ENCODE data around the gene CHPF. TPM values are rescaled to one million over a fixed set of nuclear protein-coding genes. Genes with fewer than 3 reads are reported as not detected.

Gene CHPF
- total RNA-seq, 1 experiment from 2014 or later: 81.2 TPM

DNA sequence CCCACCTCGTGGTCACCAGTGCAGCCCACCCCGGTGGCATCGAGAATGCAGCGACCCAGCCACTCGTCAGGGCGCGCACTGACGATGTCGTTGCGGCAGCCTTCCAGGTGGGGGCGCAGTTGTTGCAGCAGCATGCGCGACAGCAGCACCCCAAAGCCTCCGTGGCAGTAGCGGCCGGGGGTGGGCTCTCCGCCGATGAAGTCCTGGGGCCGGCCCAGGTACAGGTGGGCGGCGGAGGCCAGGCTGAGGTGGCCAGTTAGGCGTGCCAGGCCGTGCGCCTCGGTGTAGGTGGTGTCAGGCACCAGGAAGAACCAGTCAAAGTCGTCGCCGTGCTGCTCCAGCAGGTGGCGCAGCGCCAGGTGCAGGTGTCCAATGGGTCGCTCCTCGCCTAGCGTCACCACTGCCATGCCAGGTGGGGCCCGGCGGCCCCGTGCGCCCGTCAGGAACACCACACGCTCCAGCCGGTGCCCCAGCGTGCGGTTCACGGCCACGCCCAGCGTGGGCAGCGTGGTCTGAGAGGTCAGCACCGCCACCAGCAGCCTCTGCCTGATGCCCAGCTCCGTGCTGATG is 1.9 kb downstream of the CHPF start:
- no peaks in the 10 kb centered on the region for H3K9me3 Mint-ChIP-seq (ENCODE audit: unreplicated experiment)
- TF ChIP-seq, protein P1, sequence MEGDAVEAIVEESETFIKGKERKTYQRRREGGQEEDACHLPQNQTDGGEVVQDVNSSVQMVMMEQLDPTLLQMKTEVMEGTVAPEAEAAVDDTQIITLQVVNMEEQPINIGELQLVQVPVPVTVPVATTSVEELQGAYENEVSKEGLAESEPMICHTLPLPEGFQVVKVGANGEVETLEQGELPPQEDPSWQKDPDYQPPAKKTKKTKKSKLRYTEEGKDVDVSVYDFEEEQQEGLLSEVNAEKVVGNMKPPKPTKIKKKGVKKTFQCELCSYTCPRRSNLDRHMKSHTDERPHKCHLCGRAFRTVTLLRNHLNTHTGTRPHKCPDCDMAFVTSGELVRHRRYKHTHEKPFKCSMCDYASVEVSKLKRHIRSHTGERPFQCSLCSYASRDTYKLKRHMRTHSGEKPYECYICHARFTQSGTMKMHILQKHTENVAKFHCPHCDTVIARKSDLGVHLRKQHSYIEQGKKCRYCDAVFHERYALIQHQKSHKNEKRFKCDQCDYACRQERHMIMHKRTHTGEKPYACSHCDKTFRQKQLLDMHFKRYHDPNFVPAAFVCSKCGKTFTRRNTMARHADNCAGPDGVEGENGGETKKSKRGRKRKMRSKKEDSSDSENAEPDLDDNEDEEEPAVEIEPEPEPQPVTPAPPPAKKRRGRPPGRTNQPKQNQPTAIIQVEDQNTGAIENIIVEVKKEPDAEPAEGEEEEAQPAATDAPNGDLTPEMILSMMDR (IDR thresholded peaks at IDR 0.05; ENCODE audit: unreplicated experiment): peak; percentile 99
- H3K27me3 Mint-ChIP-seq (ENCODE audit: insufficient read depth, unreplicated experiment): no peaks in the 10 kb centered on the region
- peak; percentile 87 for DNase-seq (ENCODE audit: unreplicated experiment)
- peaks cover 36% of the 10 kb centered on the region for H3K36me3 Mint-ChIP-seq (ENCODE audit: insufficient read depth, unreplicated experiment)
- peaks cover 12% of the 10 kb centered on the region for H3K4me1 Mint-ChIP-seq (ENCODE audit: insufficient read depth, unreplicated experiment)
- intact Hi-C loops (cut with micrococcal nuclease): loop anchor here (1.0 kb wide), 3 partner anchors 56 to 148 kb away; partner anchors contain the start of gene STK11IP
- ChIA-PET POLR2A (interaction anchor here (0.7 to 4.2 kb wide), 5 partner anchors 30 to 148 kb away, joined by 3 to 55 read pairs (median 7); partner anchors contain the start of gene STK11IP), CTCF (interaction anchor here (0.6 to 4.9 kb wide), 49 partner anchors 9 to 840 kb away, joined by 3 to 50 read pairs (median 4); partner anchors contain the start of gene STK11IP)
- peak overlapping the region; percentile 57 for H3K27ac Mint-ChIP-seq (ENCODE audit: low read depth, unreplicated experiment)
- BruUV-seq (replicated peaks): no TSS peak
- peak overlapping the region; percentile 75 for H3K4me3 Mint-ChIP-seq (ENCODE audit: unreplicated experiment)

DNA sequence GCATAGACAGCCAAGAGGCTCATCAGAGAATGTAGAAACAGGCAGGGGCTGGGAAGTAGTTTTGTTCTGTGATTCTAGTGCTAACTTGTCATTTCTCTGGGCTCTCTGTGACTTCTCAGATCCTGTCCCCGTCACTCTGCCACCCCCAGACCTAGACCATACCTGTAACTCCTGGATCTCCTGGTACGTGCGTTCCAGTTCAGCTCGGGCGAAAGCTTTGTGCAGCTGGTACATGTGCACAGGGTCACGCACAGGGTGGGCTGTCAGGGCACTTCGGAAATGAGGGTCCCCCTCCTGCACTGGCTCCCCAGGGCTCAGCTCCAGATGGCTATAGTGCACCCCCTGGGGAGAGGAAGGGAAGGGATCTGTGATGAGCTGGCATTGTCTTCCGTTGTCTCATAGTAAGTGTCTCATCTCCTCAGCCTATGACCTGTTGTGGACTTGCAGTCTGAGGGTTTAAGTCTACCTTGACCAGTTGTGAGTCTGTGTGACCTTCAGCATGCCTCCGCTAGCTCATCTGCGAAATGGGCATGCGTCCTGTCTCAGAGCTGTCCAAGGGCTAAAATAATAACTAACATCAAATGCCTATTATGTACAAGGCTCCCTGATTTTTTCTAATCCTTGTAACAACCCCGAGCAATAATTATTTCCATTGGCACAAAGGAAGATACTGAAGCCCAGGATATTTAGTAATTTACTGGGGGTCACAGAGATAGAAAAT is 2.7 kb downstream of the CHPF start:
- ChIA-PET POLR2A (interaction anchor here (0.7 to 4.2 kb wide), 3 partner anchors 31 to 149 kb away, joined by 3 to 55 read pairs (median 14); partner anchors contain the start of gene STK11IP), CTCF (interaction anchor here (0.6 to 4.9 kb wide), 38 partner anchors 9 to 347 kb away, joined by 3 to 50 read pairs (median 4); partner anchors contain the start of genes OBSL1 and STK11IP)
- no peaks in the 10 kb centered on the region for H3K9me3 Mint-ChIP-seq (ENCODE audit: unreplicated experiment)
- H3K4me3 Mint-ChIP-seq (ENCODE audit: unreplicated experiment): peak overlapping the region; percentile 75
- BruUV-seq (replicated peaks): no TSS peak
- no peak for DNase-seq (ENCODE audit: unreplicated experiment)
- H3K4me1 Mint-ChIP-seq (ENCODE audit: insufficient read depth, unreplicated experiment): peaks cover 12% of the 10 kb centered on the region
- TF ChIP-seq, protein P1 (IDR thresholded peaks at IDR 0.05; ENCODE audit: unreplicated experiment): no peak
- intact Hi-C loops (cut with micrococcal nuclease): loop anchor here (1.0 kb wide), 3 partner anchors 56 to 148 kb away; partner anchors contain the start of gene STK11IP
- H3K36me3 Mint-ChIP-seq (ENCODE audit: insufficient read depth, unreplicated experiment): peaks cover 36% of the 10 kb centered on the region
- H3K27me3 Mint-ChIP-seq (ENCODE audit: insufficient read depth, unreplicated experiment): no peaks in the 10 kb centered on the region
- no peak overlapping the region for H3K27ac Mint-ChIP-seq (ENCODE audit: low read depth, unreplicated experiment)

DNA sequence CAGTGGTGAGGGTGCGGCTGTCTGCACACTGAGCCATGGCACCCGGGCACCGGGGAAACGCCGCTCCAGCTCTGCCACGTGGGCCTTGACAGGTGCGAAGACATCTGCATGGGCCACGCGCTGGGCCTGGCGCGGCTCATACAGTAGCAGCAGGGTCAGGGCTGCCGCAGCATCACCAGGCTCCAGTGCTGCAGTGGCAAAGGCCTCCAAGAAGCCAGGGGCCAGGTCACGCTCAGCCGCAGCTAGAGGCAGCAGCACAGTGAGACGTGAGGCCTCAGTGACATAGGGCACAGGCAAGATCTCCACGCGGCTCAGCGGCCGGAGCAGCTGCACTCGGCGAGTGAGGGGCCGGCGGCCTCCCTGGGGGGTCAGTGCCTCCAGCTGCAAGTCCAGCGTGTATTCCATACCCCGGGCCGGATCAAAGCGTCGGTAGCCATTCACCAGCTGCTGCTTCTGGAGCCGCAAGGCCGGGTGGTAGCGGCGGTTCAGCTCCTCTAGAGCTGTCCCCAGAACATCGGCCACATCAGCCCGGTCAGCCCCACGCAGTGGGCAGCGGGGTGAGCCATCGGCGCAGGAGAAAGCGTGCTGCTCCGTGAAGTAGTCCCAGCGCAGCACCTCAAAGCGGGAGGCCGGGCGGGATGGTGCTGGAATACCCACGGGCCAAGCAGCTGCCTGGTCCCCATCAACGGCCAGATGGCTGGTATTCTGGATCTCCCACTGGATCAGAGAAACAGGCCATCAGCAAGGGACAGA is 3.5 kb downstream of the CHPF start:
- Mint-ChIP-seq H3K36me3 (ENCODE audit: insufficient read depth, unreplicated experiment) (peaks cover 36% of the 10 kb centered on the region), H3K4me3 (ENCODE audit: unreplicated experiment) (no peak overlapping the region), H3K4me1 (ENCODE audit: insufficient read depth, unreplicated experiment) (peaks cover 12% of the 10 kb centered on the region), H3K27ac (ENCODE audit: low read depth, unreplicated experiment) (no peak overlapping the region), H3K27me3 (ENCODE audit: insufficient read depth, unreplicated experiment) (no peaks in the 10 kb centered on the region), H3K9me3 (ENCODE audit: unreplicated experiment) (no peaks in the 10 kb centered on the region)
- intact Hi-C loops (cut with micrococcal nuclease): no loop called here
- ChIA-PET POLR2A (interaction anchor here (0.7 to 2.7 kb wide), 3 partner anchors 11 to 149 kb away, joined by 3 to 14 read pairs (median 4); partner anchors contain the start of gene STK11IP), CTCF (interaction anchor here (0.6 to 4.9 kb wide), 20 partner anchors 9 to 198 kb away, joined by 3 to 50 read pairs (median 8); partner anchors contain the start of genes OBSL1 and STK11IP)
- BruUV-seq (replicated peaks): no TSS peak
- no peak for DNase-seq (ENCODE audit: unreplicated experiment)
- TF ChIP-seq, protein P1 (IDR thresholded peaks at IDR 0.05; ENCODE audit: unreplicated experiment): no peak
